Measurements from ENCODE around the gene CUTC.
"Not testable (repeated sequence)": the region's sequence is repeated elsewhere in the genome, so short reads cannot be mapped to it uniquely, and the experiment has no call there.

CUTC gene

GRCh38 chr10:99742701-99743100 is 10.7 kb downstream of the CUTC start:
- H3K4me3 ChIP-seq (ENCODE audit: low read depth, low read length): no peak overlapping the region
- no peak for TF ChIP-seq CTCF (IDR thresholded peaks at IDR 0.05; ENCODE audit: low read depth, low read length)

GRCh38 chr10:99743841-99744240 is 11.8 kb downstream of the CUTC start:
- H3K4me3 ChIP-seq (ENCODE audit: low read depth, low read length): no peak overlapping the region
- no peak for TF ChIP-seq CTCF (IDR thresholded peaks at IDR 0.05; ENCODE audit: low read depth, low read length)

GRCh38 chr10:99746166-99746565 is 14.1 kb downstream of the CUTC start:
- H3K4me3 ChIP-seq (ENCODE audit: low read depth, low read length): not testable (repeated sequence)

- no peak overlapping the region for H3K4me3 ChIP-seq (ENCODE audit: low read depth, low read length)
- TF ChIP-seq CTCF (IDR thresholded peaks at IDR 0.05; ENCODE audit: low read depth, low read length): no peak
Measured at GRCh38 chr10:99748823-99749451, 16.9 kb downstream of the CUTC start.

GRCh38 chr10:99750641-99751040 is 18.6 kb downstream of the CUTC start:
- no peak overlapping the region for H3K4me3 ChIP-seq (ENCODE audit: low read depth, low read length)
- no peak for TF ChIP-seq CTCF (IDR thresholded peaks at IDR 0.05; ENCODE audit: low read depth, low read length)

- no peak for TF ChIP-seq CTCF (IDR thresholded peaks at IDR 0.05; ENCODE audit: low read depth, low read length)
Measured at GRCh38 chr10:99754670-99755069, 22.6 kb downstream of the CUTC start.

GRCh38 chr10:99756159-99756558 is 24.1 kb downstream of the CUTC start:
- H3K4me3 ChIP-seq (ENCODE audit: low read depth, low read length): no peak overlapping the region
- TF ChIP-seq CTCF (IDR thresholded peaks at IDR 0.05; ENCODE audit: low read depth, low read length): no peak

More at GRCh38 chr10:99754670-99755069, 22.6 kb downstream of the CUTC start:
- no peak overlapping the region for H3K4me3 ChIP-seq (ENCODE audit: low read depth, low read length)
